Measurements from ENCODE around the gene FAM53C.
A peak's percentile ranks its signal among the peaks of the same experiment; 100 is the strongest.
"Not testable (repeated sequence)": the region's sequence is repeated elsewhere in the genome, so short reads cannot be mapped to it uniquely, and the experiment has no call there.

Gene FAM53C

DNA sequence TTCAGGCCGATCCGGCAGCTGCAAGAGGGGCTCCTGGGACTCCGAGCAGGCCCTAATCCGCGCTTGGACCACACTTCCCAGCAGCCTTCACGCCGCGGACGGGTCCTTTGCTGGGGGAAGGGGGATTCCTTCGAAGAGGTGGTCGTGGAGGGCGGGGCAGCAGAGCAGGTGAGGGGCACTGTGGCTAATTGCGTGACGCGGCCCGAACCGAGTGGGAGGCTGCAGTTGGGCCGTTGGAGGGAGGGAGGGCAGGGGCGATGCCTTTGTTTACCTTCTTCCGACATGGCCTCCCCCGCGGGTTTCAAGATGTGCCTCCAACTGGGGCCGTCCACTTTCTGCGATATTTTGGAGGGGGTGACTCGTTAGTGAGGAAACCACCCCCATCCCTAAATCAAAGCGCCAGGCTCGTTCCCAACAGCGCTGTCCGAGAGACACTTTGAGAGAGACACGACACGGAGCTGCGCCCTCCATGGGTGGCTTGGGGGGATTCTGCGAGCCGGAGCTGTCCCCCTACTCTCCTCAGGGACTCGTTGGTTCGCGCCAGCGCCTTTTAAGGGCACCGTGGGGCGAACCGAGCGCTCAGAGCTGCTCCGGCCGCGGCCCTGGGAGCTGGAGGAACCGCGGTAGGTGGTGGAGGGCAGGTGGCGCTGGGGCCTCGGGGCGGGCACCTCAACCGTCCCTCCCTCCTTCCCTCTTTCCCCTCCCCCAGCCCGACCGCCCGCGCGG is at the start of gene FAM53C:
FAM53C (plus strand) TSS at position 582 of the 726 bp plus-strand sequence. CDS start 3,070 bp downstream, outside the sequence.
- no peaks in the 10 kb centered on the region for H3K27me3 Mint-ChIP-seq
- DNase-seq = peak; percentile 98
- peak within 1 kb of the TSS; percentile 99 for H3K27ac Mint-ChIP-seq

DNA sequence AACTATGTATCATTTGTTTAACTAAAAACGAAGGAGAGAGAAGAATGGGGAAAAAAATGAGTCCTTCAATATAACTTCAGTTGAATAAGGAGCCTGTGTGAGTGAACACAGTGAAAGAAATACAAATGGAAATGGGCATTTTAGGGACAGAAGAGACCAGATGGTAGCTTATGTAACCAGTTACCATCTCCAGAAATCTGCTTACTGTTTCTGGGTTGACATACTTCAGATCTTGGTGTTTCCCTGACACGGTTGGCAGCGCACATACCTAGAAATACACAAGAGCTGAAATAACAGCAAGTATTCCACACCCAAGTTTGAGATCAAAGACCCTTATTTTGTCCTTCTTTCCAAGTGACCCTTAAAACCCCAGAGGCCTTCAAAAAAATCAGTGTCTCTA is 48.8 kb upstream of the FAM53C start:
- no peak for DNase-seq
- H3K4me1 Mint-ChIP-seq (ENCODE audit: low read depth) = no peaks in the 10 kb centered on the region
- no peak overlapping the region for H3K4me3 Mint-ChIP-seq
- H3K36me3 Mint-ChIP-seq (ENCODE audit: low read depth) = no peaks in the 10 kb centered on the region
- no peak overlapping the region for H3K27ac Mint-ChIP-seq
- H3K9me3 Mint-ChIP-seq = no peaks in the 10 kb centered on the region
- no peaks in the 10 kb centered on the region for H3K27me3 Mint-ChIP-seq

More for the DNA sequence above, at the start of gene FAM53C:
- no peaks in the 10 kb centered on the region for H3K9me3 Mint-ChIP-seq
- peaks cover 45% of the 10 kb centered on the region for H3K4me1 Mint-ChIP-seq (ENCODE audit: low read depth)
- peak within 1 kb of the TSS; percentile 87 for H3K4me3 Mint-ChIP-seq
- H3K36me3 Mint-ChIP-seq (ENCODE audit: low read depth) = peaks cover 30% of the 10 kb centered on the region

DNA sequence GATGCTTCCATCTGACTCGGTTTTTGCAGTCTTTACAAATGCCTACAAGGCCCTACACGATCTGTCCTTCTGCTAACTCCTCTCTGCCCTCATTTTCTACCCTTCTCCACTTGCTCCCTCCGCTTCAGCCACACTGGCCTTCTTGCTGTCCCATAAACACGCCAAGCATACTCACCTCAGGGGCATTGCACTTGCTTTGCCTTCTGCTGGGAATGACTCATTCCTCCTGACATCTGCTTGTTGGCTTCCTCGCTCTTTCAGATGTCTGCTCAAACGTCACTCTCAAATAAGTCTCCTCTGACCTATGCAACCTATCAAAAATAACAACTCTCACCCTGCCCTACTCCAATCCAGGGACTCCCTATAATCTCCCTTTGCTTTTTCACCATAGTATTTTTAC is 34.7 kb upstream of the FAM53C start:
- no peaks in the 10 kb centered on the region for H3K36me3 Mint-ChIP-seq (ENCODE audit: low read depth)
- H3K27ac Mint-ChIP-seq = no peak overlapping the region
- no peaks in the 10 kb centered on the region for H3K4me1 Mint-ChIP-seq (ENCODE audit: low read depth)
- H3K4me3 Mint-ChIP-seq = no peak overlapping the region
- no peaks in the 10 kb centered on the region for H3K27me3 Mint-ChIP-seq
- H3K9me3 Mint-ChIP-seq = no peaks in the 10 kb centered on the region
- no peak for DNase-seq

DNA sequence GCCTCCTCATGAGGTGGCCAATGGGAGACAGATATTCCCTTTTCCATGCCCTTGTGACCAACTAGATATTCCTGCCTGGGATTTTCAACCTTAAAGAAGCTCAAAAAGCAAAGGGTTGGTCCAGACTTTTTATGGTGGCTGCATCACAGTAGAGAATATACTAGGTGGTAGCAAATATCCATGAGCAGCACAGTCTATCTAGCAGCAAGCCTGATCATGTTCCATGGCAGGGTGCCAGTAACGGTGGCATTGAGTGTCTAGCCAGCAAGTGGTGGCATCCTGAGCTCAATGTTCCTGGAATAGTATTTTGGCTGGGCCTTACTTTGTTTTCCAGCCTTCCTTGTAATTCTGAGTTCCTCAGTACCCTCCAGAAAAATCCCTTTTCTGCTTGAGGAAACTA is 32.3 kb upstream of the FAM53C start:
- Mint-ChIP-seq H3K4me1 (ENCODE audit: low read depth) (no peaks in the 10 kb centered on the region), H3K4me3 (no peak overlapping the region), H3K9me3 (no peaks in the 10 kb centered on the region), H3K36me3 (ENCODE audit: low read depth) (no peaks in the 10 kb centered on the region), H3K27me3 (no peaks in the 10 kb centered on the region), H3K27ac (no peak overlapping the region)
- DNase-seq = no peak

DNA sequence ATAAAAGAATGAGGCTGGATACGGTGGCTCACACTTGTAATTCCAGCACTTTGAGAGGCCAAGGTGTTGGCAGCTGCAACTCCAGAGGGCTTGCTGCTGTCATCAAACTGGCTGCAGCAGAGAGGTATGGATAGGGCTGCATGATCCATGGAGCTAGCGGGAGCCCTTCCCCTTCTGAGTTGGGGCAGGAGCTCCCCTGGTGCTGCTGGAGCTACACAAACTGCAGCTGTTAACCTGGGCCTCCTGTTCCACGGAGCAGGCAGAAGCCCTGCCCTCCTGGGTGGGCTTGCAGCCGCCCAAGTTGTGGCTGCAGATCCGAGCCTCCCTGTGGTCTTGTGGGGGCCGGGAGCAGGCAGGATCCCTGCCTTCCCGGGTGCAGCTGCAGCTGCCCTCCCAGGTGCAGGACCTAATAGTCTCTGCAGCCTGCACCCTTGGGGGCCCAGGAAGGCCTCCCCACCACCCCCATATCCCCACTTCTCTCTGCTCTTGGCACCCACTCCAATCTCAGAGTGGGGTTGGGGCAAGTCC is 22.3 kb upstream of the FAM53C start:
- H3K4me3 Mint-ChIP-seq = no peak overlapping the region
- no peak overlapping the region for H3K27ac Mint-ChIP-seq
- DNase-seq = no peak
- no peaks in the 10 kb centered on the region for H3K27me3 Mint-ChIP-seq
- H3K4me1 Mint-ChIP-seq (ENCODE audit: low read depth) = no peaks in the 10 kb centered on the region
- no peaks in the 10 kb centered on the region for H3K36me3 Mint-ChIP-seq (ENCODE audit: low read depth)
- H3K9me3 Mint-ChIP-seq = no peaks in the 10 kb centered on the region

GRCh38 chr5:138316355-138316754 is 21.7 kb upstream of the FAM53C start:
- Mint-ChIP-seq H3K36me3 (ENCODE audit: low read depth) (no peaks in the 10 kb centered on the region), H3K4me1 (ENCODE audit: low read depth) (no peaks in the 10 kb centered on the region), H3K9me3 (no peaks in the 10 kb centered on the region), H3K27ac (no peak overlapping the region), H3K27me3 (no peaks in the 10 kb centered on the region), H3K4me3 (no peak overlapping the region)
- no peak for DNase-seq

DNA sequence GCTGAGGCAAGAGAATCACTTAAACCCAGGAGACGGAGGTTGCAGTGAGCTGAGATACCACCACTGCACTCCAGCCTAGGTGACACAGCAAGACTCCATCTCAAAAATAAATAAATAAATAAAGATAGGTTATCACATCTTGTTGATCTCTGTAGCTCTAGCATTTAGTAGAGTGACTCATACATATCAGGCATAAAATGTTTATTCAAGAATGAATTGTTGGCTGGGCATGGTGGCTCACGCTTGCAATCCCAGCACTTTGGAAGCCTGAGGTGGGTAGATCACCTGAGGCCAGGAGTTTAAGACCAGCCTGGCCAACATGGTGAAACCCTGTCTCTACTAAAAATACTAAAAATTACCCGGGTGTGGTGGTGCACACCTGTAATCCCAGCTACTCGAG is 19.9 kb upstream of the FAM53C start:
- not testable (repeated sequence) for H3K27me3 Mint-ChIP-seq; H3K4me3 Mint-ChIP-seq; H3K27ac Mint-ChIP-seq; DNase-seq; H3K36me3 Mint-ChIP-seq (ENCODE audit: low read depth); H3K4me1 Mint-ChIP-seq (ENCODE audit: low read depth); H3K9me3 Mint-ChIP-seq

GRCh38 chr5:138330813-138331448 is 7.1 kb upstream of the FAM53C start:
- no peaks in the 10 kb centered on the region for H3K9me3 Mint-ChIP-seq
- H3K36me3 Mint-ChIP-seq (ENCODE audit: low read depth) = peaks cover 6% of the 10 kb centered on the region
- peak overlapping the region; percentile 89 for H3K4me3 Mint-ChIP-seq
- H3K27ac Mint-ChIP-seq = peak overlapping the region; percentile 74
- no peaks in the 10 kb centered on the region for H3K27me3 Mint-ChIP-seq
- H3K4me1 Mint-ChIP-seq (ENCODE audit: low read depth) = peaks cover 22% of the 10 kb centered on the region
- DNase-seq = no peak

GRCh38 chr5:138331449-138332368 is 6.4 kb upstream of the FAM53C start, which contains the start of gene CDC25C:
TSS of gene CDC25C (minus strand) at chr5:138331804. CDS start at chr5:138331180, 624 bp downstream.
- Mint-ChIP-seq H3K27ac (peak within 1 kb of the TSS; percentile 74), H3K27me3 (no peaks in the 10 kb centered on the region), H3K9me3 (no peaks in the 10 kb centered on the region), H3K36me3 (ENCODE audit: low read depth) (peaks cover 6% of the 10 kb centered on the region), H3K4me1 (ENCODE audit: low read depth) (peaks cover 23% of the 10 kb centered on the region), H3K4me3 (peak within 1 kb of the TSS; percentile 89)
- DNase-seq = peak; percentile 93

GRCh38 chr5:138334867-138335447 is 3.1 kb upstream of the FAM53C start:
- H3K27ac Mint-ChIP-seq = no peak overlapping the region
- H3K9me3 Mint-ChIP-seq = no peaks in the 10 kb centered on the region
- H3K4me1 Mint-ChIP-seq (ENCODE audit: low read depth) = peaks cover 43% of the 10 kb centered on the region
- DNase-seq = no peak
- H3K36me3 Mint-ChIP-seq (ENCODE audit: low read depth) = peaks cover 16% of the 10 kb centered on the region
- H3K27me3 Mint-ChIP-seq = no peaks in the 10 kb centered on the region
- no peak overlapping the region for H3K4me3 Mint-ChIP-seq

DNA sequence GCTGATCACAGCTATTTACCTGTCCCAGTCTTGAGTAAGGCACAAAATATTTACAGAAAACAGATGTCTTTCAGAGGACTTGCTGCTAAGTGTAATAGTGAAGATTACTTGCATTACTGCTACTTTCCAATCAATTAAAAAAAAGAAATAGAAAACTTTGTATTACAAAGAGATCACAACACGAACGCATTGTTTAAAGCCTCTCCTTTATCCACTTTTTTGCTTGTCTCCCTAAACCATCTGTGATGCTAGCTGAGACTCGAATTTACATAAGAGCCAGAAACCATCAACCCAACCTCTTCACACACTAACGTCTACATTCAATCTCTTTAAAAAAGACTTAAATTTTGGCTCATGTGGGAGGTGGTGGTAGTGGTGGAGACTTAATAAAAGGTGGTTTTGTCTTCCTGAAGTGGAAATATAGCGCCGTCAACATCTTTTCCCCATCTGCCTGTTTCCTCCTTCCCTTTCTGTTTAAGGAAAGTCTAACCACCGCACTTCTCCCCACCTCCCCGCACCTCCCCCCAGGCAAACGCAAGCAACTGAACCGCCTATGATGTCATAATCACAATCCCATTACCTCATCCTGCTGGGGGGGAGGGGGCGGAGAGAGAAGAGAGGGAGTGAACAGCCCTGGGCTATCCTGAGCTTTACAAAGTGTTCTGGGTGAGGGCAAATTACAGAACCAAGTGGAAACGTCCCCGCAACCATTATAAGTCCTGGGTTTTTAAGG is 948 bp upstream of the FAM53C start:
- no peaks in the 10 kb centered on the region for H3K9me3 Mint-ChIP-seq
- DNase-seq = no peak
- peak overlapping the region; percentile 99 for H3K27ac Mint-ChIP-seq
- H3K27me3 Mint-ChIP-seq = no peaks in the 10 kb centered on the region
- peak overlapping the region; percentile 87 for H3K4me3 Mint-ChIP-seq
- H3K4me1 Mint-ChIP-seq (ENCODE audit: low read depth) = peaks cover 50% of the 10 kb centered on the region
- peaks cover 27% of the 10 kb centered on the region for H3K36me3 Mint-ChIP-seq (ENCODE audit: low read depth)

- peak overlapping the region; percentile 99 for H3K27ac Mint-ChIP-seq
- H3K27me3 Mint-ChIP-seq = no peaks in the 10 kb centered on the region
- peak overlapping the region; percentile 87 for H3K4me3 Mint-ChIP-seq
- peaks cover 45% of the 10 kb centered on the region for H3K4me1 Mint-ChIP-seq (ENCODE audit: low read depth)
- peaks cover 35% of the 10 kb centered on the region for H3K36me3 Mint-ChIP-seq (ENCODE audit: low read depth)
- DNase-seq = no peak
- H3K9me3 Mint-ChIP-seq = no peaks in the 10 kb centered on the region
Observed at GRCh38 chr5:138338411-138339090, 485 bp downstream of the FAM53C start.

DNA sequence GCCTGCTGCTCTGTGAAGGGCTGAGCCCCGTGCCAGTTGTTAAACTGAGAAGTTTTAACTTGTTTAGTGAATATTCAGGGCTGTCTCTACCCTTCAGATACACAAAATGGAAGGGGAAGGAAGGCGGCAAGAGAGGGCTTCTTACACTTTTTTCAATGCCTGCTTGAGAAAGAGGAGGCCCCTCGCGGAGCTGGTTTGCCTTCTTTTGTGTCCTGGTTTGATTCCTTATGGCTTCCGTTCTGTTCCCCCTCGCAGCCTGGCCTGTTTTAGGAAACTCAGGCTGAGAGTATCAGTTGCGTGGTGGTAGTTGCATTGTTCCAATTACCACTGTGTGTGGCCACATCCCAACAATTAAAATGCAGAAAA is 1.0 kb downstream of the FAM53C start:
- no peaks in the 10 kb centered on the region for H3K9me3 Mint-ChIP-seq
- H3K36me3 Mint-ChIP-seq (ENCODE audit: low read depth) = peaks cover 40% of the 10 kb centered on the region
- H3K27me3 Mint-ChIP-seq = no peaks in the 10 kb centered on the region
- peaks cover 45% of the 10 kb centered on the region for H3K4me1 Mint-ChIP-seq (ENCODE audit: low read depth)
- H3K27ac Mint-ChIP-seq = peak overlapping the region; percentile 92
- no peak for DNase-seq
- peak overlapping the region; percentile 87 for H3K4me3 Mint-ChIP-seq

All from activated T-cell treated with anti-CD3 and anti-CD28 coated beads, Interleukin-2, amount 50 U/mL, for 24 hours (primary cell).